Natural killer cell treated with Interleukin-12 subunit alpha and Interleukin-12 subunit beta and Interleukin-15 and Interleukin-18, amount 100 ng/mL, for 72 hours (primary cell): ENCODE results near the gene TCF7L1. TPM values are rescaled to one million over a fixed set of nuclear protein-coding genes. Genes with fewer than 3 reads are reported as not detected.

ENCODE experiments used
- ATAC-seq, 2 donors: fragments of 150-1000 bp; cut with Tn5 transposase in 1 of 2; sonication (Bioruptor Pico), chemical (Tn5 transposase) in 1 of 2; 2 replicates each; pipeline ENCODE4 v1.10.0; 2021
- DNase-seq: peaks from one replicate; pipeline ENCODE4 v3.0.0; 2022; ENCODE audit warnings: low spot score
- H3K27ac Mint-ChIP-seq, 2 donors: 1 replicate in 1 of 2; 2 replicates in 1 of 2; pipeline ENCODE4 v1.8.0; 2022; ENCODE audit warnings: mixed read lengths in 2 of 2, mild to moderate bottlenecking in 1 of 2, moderate library complexity in 1 of 2
- H3K27me3 Mint-ChIP-seq, 2 donors: 1 replicate in 1 of 2; 2 replicates in 1 of 2; pipeline ENCODE4 v1.8.0; 2022; ENCODE audit warnings: mixed read lengths in 2 of 2
- H3K36me3 Mint-ChIP-seq: one replicate; pipeline ENCODE4 v1.8.0; 2022; ENCODE audit warnings: mixed read lengths
- H3K4me1 Mint-ChIP-seq, 2 donors: 1 replicate in 1 of 2; 2 replicates in 1 of 2; pipeline ENCODE4 v1.8.0; 2022; ENCODE audit warnings: low read depth in 2 of 2, mixed read lengths in 2 of 2, mild to moderate bottlenecking in 1 of 2
- H3K4me3 Mint-ChIP-seq: one replicate; pipeline ENCODE4 v1.8.0; 2022; ENCODE audit warnings: mixed read lengths
- H3K9me3 Mint-ChIP-seq: 2 replicates; pipeline ENCODE4 v1.8.0; 2022; ENCODE audit warnings: mixed read lengths
- total RNA-seq, 2 donors: library from RNA; stranded (reverse); gene quantifications; one replicate each; pipeline ENCODE4 v1.2.3, GENCODE V29; 2022

Gene TCF7L1, protein sequence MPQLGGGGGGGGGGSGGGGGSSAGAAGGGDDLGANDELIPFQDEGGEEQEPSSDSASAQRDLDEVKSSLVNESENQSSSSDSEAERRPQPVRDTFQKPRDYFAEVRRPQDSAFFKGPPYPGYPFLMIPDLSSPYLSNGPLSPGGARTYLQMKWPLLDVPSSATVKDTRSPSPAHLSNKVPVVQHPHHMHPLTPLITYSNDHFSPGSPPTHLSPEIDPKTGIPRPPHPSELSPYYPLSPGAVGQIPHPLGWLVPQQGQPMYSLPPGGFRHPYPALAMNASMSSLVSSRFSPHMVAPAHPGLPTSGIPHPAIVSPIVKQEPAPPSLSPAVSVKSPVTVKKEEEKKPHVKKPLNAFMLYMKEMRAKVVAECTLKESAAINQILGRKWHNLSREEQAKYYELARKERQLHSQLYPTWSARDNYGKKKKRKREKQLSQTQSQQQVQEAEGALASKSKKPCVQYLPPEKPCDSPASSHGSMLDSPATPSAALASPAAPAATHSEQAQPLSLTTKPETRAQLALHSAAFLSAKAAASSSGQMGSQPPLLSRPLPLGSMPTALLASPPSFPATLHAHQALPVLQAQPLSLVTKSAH
- under 1 TPM in 1 of 2 donors, not detected in 1; 0.14 TPM for total RNA-seq

DNA sequence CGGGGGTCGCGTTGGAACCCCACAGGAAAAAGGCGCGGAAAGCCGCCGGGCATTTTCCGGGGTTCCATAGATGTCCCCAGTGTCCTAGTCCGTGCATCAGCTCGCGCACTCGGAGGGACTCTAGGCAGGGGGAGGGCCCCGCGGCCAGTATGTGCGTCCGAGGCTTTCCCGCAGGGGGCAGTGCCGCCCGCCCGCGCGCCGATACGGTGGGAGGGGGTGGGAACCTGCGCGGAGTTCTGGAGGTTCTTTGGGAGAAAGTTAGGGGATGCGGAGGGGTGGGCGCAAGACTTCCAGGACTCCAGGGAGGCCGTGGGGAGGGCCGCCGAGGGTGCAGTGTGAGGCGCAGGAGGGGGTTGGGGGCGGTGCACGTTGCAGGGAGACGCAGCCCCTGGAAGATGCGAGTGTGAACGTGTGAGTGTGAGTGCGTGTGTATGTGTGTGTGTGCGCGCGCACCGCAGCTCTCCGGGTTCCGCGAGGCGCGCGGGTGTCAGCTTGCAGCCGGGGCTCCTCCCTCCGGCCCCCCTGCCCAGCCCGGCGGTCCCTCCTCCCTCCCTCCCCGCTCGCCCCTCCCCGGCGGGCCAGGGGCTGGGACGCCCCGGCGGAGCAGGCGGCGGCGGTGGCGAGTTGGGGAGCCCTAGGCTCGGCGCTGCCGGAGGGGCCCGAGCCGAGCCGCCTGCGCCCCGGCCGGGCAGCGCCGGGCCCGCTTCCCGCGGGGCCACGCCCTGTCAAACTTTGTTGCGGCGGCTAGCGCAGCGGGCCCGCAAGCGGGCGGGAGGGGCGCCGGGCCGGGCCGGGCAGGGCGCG lies at the start of gene TCF7L1:
Gene TCF7L1 (plus strand): TSS at position 559 of the 804 bp plus-strand sequence. CDS start 293 bp downstream, outside the sequence.
- DNase-seq, result peak; percentile 69
- Mint-ChIP-seq H3K9me3 (no peaks in the 10 kb centered on the region), H3K27ac (no peak within 1 kb of the TSS), H3K27me3 (peaks cover 36 to 39% of the 10 kb centered on the region in 2 donors), H3K36me3 (no peaks in the 10 kb centered on the region), H3K4me3 (peak within 1 kb of the TSS; percentile 57), H3K4me1 (no peaks in the 10 kb centered on the region)
- peak; percentile 70 to 82 for ATAC-seq

DNA sequence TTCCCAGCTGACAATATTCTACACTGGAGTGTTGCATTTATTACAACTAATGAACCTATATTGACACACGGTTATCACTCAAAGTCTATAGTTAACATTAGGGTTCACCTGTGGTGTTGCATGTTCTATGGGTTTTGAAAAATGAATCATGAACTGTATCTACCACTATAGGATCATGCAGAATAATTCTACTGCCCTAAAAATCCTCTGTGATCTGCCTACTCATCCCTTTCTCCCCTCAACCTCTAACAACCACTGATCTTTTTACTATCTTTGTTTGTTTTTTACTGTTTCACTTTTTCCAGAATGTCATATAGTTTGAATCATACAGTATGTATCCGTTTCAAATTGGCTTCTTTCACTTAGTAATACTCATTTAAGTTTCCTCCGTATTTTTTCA lies 47.6 kb upstream of the TCF7L1 start:
- Mint-ChIP-seq H3K4me3 (no peak overlapping the region), H3K27ac (no peak overlapping the region), H3K27me3 (peaks cover 28 to 29% of the 10 kb centered on the region in 2 donors), H3K36me3 (no peaks in the 10 kb centered on the region), H3K4me1 (no peaks in the 10 kb centered on the region), H3K9me3 (no peaks in the 10 kb centered on the region)
- no peak for DNase-seq
- no peak for ATAC-seq

DNA sequence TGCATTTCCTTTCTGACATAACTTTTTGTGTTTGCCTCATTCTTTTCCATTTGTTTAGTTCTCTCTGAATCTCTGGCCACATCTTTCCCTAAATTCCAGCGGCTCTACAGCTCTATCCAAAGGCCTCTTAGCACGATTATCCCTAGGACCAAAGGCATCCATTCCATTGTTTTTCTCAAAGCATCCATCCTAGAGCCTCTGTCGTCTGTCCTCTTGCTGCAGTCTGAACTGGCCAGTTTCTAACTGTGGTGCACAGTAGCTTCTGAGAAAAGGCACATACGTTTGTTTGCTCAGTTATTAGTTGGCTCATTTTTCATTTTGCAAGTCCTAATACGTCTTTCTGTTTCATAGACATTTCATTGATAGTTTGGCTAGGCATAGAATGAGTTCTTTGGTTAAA lies 45.7 kb upstream of the TCF7L1 start:
- H3K4me1 Mint-ChIP-seq, result no peaks in the 10 kb centered on the region
- no peak overlapping the region for H3K27ac Mint-ChIP-seq
- H3K4me3 Mint-ChIP-seq, result no peak overlapping the region
- peaks cover 19 to 24% of the 10 kb centered on the region in 2 donors for H3K27me3 Mint-ChIP-seq
- DNase-seq (no peak), ATAC-seq (no peak)
- H3K9me3 Mint-ChIP-seq, result no peaks in the 10 kb centered on the region
- no peaks in the 10 kb centered on the region for H3K36me3 Mint-ChIP-seq

DNA sequence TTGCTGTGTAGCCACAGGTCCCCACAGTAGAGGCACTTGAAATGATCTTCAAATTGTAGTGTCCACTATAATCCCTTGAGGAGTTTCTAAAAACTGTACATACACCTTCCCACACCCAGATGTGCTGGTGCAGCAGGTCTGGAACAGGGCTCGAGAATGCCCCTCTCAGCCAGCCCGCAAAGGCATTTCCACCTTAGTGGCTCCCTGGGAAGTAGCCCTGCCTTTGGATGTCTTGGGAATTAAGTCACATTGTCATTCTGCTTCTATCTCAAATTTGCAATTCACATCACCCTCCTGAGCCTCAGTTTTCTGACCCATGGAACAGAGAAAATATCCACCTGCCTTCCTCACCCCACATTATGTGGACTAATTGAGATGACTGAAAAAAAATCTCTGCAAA lies 44.3 kb upstream of the TCF7L1 start:
- no peak overlapping the region for H3K4me3 Mint-ChIP-seq
- no peak overlapping the region for H3K27ac Mint-ChIP-seq
- H3K4me1 Mint-ChIP-seq, result no peaks in the 10 kb centered on the region
- no peak for DNase-seq
- no peaks in the 10 kb centered on the region for H3K9me3 Mint-ChIP-seq
- ATAC-seq, result no peak
- H3K27me3 Mint-ChIP-seq, result peaks cover 8 to 11% of the 10 kb centered on the region in 2 donors
- no peaks in the 10 kb centered on the region for H3K36me3 Mint-ChIP-seq

DNA sequence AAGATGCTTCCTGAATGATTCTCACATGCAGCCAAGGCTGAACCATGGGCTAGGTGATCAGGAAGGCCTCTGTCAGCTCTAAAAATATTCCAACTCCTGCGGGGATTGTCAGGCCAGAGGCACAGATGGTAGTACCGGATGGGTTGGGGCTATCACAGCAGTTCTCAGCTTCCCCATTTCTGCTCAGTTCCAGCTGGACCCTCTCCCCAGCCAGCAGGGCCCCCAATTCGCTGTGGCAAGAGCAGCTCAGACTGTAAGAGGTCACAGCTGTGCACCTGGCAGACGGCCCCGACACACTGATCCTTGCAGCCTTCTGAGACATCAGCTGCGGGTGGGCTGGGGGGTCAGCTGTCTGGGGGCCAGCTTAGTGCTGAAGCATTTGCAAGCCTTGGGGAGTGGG lies 43.6 kb upstream of the TCF7L1 start:
- ATAC-seq, result peak in 1 of 2 donors; percentile 40
- H3K4me1 Mint-ChIP-seq, result no peaks in the 10 kb centered on the region
- H3K4me3 Mint-ChIP-seq, result no peak overlapping the region
- H3K27me3 Mint-ChIP-seq, result peaks cover 5% of the 10 kb centered on the region in 2 donors
- H3K9me3 Mint-ChIP-seq, result no peaks in the 10 kb centered on the region
- H3K27ac Mint-ChIP-seq, result no peak overlapping the region
- no peaks in the 10 kb centered on the region for H3K36me3 Mint-ChIP-seq
- DNase-seq, result no peak

DNA sequence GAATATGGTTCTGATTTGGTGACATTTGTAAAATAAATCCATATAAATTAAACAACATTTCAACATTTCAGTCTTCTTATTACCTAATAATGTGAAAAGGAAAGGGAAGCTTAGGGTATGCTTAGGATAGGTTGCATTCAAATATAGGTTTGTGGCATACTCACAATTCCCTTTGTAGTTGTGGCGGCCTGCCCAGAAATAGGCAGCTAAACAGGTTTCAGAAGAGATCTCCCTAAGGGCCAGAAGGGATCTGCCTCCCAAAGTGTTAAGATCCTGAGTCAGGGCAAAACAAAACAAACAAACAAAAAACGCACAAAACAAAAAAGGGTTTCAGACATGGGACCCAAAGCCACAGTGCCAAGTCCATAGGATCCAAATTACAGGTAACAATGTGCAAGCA lies 41.4 kb upstream of the TCF7L1 start:
- H3K27me3 Mint-ChIP-seq, result peaks cover 2 to 15% of the 10 kb centered on the region in 2 donors
- no peak for DNase-seq
- H3K4me3 Mint-ChIP-seq, result no peak overlapping the region
- H3K36me3 Mint-ChIP-seq, result no peaks in the 10 kb centered on the region
- no peak overlapping the region for H3K27ac Mint-ChIP-seq
- ATAC-seq, result no peak
- no peaks in the 10 kb centered on the region for H3K9me3 Mint-ChIP-seq
- no peaks in the 10 kb centered on the region for H3K4me1 Mint-ChIP-seq

DNA sequence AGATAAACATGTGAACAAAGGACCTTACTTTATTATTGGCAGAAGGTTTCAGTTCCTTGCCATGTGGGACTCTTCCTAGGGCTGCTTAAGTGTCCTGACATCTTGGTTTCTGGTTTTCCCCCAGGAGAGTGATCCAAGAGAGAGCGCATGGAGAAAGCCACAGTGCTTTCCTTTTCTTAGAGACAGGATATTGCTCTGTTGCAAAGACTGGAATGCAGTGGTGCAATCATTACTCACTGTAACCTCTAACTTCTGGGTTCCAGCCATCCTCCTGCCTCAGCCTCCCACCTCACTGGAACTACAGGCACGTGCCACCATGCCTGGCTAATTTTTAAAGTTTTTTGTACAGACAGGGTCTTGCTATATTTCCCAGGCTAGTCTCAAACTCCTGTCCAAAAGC lies 38.1 kb upstream of the TCF7L1 start:
- DNase-seq (no peak), ATAC-seq (no peak)
- H3K27ac Mint-ChIP-seq, result no peak overlapping the region
- H3K4me1 Mint-ChIP-seq, result no peaks in the 10 kb centered on the region
- no peaks in the 10 kb centered on the region for H3K36me3 Mint-ChIP-seq
- no peaks in the 10 kb centered on the region for H3K9me3 Mint-ChIP-seq
- no peak overlapping the region for H3K4me3 Mint-ChIP-seq
- peaks cover 25 to 26% of the 10 kb centered on the region in 2 donors for H3K27me3 Mint-ChIP-seq

DNA sequence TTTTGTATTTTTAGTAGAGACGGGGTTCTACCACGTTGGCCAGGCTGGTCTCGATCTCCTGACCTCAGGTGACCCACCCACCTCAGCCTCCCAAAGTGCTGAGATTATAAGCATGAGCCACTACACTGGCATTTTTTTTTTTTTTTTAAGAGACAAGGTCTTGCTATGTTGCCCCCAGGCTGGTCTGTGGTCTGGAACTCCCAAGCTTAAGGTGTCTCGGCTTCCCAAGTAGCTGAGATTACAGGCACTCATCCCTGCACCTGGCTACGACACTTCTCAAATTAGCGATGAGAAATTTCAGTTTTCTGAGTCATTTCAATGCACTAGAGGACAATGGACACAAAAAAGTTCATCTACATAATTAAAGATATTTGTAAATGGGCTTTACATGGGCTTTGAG lies 36.6 kb upstream of the TCF7L1 start:
- Mint-ChIP-seq H3K36me3 (no peaks in the 10 kb centered on the region), H3K4me1 (no peaks in the 10 kb centered on the region), H3K27ac (no peak overlapping the region), H3K4me3 (no peak overlapping the region), H3K9me3 (no peaks in the 10 kb centered on the region), H3K27me3 (peaks cover 30 to 35% of the 10 kb centered on the region in 2 donors)
- ATAC-seq (no peak), DNase-seq (no peak)

DNA sequence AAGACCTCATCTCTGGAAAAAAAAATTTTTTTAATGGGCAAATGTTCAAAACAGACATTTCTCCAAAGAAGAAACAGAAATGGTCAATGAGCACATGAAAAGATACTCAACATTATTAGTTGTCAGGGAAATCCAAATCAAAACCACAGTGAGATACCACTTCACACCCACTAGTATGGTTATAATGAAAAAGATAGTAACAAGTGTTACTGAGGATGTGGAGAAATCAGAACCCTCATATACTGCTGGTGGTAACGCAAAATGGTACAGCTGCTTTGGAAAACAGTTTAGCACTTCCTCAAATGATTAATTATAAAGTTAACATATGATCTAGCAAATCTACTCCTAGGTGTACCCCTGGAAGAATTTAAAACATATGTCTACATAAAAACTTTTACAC lies 29.0 kb upstream of the TCF7L1 start:
- DNase-seq (no peak), ATAC-seq (peak; percentile 82 to 88)
- peaks cover 0 to 9% of the 10 kb centered on the region in 2 donors for H3K4me1 Mint-ChIP-seq
- H3K27me3 Mint-ChIP-seq, result peaks cover 20 to 31% of the 10 kb centered on the region in 2 donors
- H3K9me3 Mint-ChIP-seq, result no peaks in the 10 kb centered on the region
- H3K27ac Mint-ChIP-seq, result no peak overlapping the region
- no peaks in the 10 kb centered on the region for H3K36me3 Mint-ChIP-seq
- no peak overlapping the region for H3K4me3 Mint-ChIP-seq

DNA sequence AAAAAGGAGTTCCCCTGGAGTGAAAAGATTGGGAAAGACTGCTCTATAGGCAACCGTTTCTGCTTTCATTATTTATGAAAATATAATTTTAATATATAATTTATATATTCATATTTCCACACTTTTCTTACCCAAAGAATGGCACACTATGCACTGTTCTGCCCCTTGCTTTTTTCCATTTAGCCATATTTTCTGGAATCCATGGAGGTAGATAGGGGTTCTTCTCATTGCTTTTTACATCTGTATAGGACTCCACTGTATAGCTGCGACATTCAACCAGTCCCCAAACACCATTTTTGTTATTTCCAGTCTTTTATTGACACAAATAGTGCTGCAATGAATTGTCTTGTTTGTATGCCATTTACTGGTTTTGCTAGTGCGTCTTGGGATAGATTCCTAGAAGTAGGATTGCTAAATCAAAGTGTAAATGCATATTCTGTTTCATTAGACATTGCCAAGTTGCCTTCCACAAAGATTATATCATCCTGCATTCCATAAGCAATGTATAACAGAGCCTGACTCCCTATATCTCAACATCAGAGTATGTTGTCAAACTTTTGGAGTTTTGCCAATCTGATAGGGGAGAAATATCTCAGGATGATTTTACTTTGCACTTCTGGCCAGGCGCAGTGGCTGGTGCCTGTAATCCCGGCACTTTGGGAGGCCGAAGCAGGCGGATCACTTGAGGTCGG lies 26.6 kb upstream of the TCF7L1 start:
- Mint-ChIP-seq H3K36me3 (no peaks in the 10 kb centered on the region), H3K27me3 (peaks cover 24% of the 10 kb centered on the region in 2 donors), H3K4me3 (no peak overlapping the region), H3K27ac (no peak overlapping the region), H3K9me3 (no peaks in the 10 kb centered on the region), H3K4me1 (peaks cover 0 to 9% of the 10 kb centered on the region in 2 donors)
- ATAC-seq (no peak), DNase-seq (no peak)

DNA sequence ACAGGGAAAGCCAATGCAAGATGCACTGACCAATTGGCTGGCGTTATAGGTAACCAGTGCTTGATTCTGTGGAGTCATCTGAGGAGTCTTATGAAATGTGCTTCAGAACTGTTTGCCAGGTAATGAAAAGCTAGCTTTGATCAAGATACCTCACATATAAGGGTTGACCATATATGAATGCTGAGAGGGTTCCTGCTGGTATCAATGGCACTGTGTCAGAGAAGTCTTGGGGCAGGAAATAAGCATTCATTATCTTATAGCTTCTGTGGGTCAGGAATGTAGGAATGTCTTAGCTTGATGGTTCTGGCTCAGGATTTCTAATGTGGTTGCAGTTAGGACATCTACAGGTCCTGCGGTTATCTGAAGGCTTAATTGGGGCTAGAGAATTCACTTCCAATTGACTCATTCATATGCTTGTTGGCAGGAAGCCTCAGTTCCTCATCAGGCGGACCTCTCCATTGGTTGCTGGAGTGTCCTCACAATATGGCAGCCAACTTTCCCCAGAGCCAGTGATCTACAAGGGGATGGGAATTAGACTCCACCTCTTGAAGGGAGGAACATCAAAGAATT lies 22.1 kb upstream of the TCF7L1 start:
- H3K36me3 Mint-ChIP-seq, result no peaks in the 10 kb centered on the region
- no peaks in the 10 kb centered on the region for H3K4me1 Mint-ChIP-seq
- no peak for DNase-seq
- ATAC-seq, result no peak
- H3K27me3 Mint-ChIP-seq, result peaks cover 23 to 31% of the 10 kb centered on the region in 2 donors
- H3K4me3 Mint-ChIP-seq, result no peak overlapping the region
- no peak overlapping the region for H3K27ac Mint-ChIP-seq
- no peaks in the 10 kb centered on the region for H3K9me3 Mint-ChIP-seq

DNA sequence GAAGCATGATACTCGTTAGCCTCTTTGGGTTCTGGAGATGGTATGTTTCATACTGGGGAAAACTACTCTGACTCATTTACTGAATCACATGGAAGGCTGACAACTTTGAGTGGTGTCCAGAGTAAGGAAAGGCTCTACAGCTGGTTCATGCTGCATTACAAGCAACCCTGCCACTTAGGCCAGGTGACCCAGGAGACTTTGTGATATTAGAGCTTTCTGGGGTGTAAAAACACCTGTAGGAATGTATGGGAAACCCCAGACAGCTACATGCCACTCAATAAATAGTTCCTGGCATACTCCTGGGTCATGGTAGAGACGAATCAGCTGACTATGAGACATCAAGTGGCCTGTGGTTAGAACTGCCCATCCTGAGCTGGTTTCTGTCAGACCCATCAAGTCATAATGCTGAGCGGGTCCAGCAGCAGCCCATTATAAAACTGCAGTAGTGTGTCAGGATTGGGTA lies 21.3 kb upstream of the TCF7L1 start:
- no peak overlapping the region for H3K4me3 Mint-ChIP-seq
- H3K36me3 Mint-ChIP-seq, result no peaks in the 10 kb centered on the region
- H3K4me1 Mint-ChIP-seq, result no peaks in the 10 kb centered on the region
- H3K27me3 Mint-ChIP-seq, result peaks cover 23 to 31% of the 10 kb centered on the region in 2 donors
- H3K27ac Mint-ChIP-seq, result no peak overlapping the region
- no peak for ATAC-seq
- no peak for DNase-seq
- no peaks in the 10 kb centered on the region for H3K9me3 Mint-ChIP-seq
